Measurements from ENCODE around the gene HLA-F. TPM values are rescaled to one million over a fixed set of nuclear protein-coding genes. Genes with fewer than 3 reads are reported as not detected.

HLA-F gene
- total RNA-seq, 4 donors from 2014 or later, result 14.2 to 146 (median 104) TPM

GRCh38 chr6:29724937-29725869, 2.0 kb downstream of the HLA-F start:
- H3K27me3 ChIP-seq, result no peaks in the 10 kb centered on the region
- TF ChIP-seq CTCF (IDR thresholded peaks at IDR 0.05), result no peak
- TF ChIP-seq POLR2A (IDR thresholded peaks at IDR 0.05), result no peak
- H3K36me3 ChIP-seq, result no peaks in the 10 kb centered on the region
- H3K9me3 ChIP-seq, result no peaks in the 10 kb centered on the region
- DNase-seq, result no peak
- no peak overlapping the region for H3K4me3 ChIP-seq
- H3K27ac ChIP-seq, result no peak overlapping the region
- intact Hi-C loops (cut with DNase I; ENCODE audit: low total_unique reads), result no loop called here
- no peaks in the 10 kb centered on the region for H3K4me1 ChIP-seq

GRCh38 chr6:29726001-29726400, 2.8 kb downstream of the HLA-F start:
- Histone ChIP-seq H3K36me3 (no peaks in the 10 kb centered on the region), H3K27me3 (no peaks in the 10 kb centered on the region), H3K4me3 (no peak overlapping the region), H3K4me1 (no peaks in the 10 kb centered on the region), H3K9me3 (no peaks in the 10 kb centered on the region), H3K27ac (no peak overlapping the region)
- TF ChIP-seq POLR2A (IDR thresholded peaks at IDR 0.05) (no peak), CTCF (IDR thresholded peaks at IDR 0.05) (no peak)
- intact Hi-C loops (cut with DNase I; ENCODE audit: low total_unique reads), result no loop called here
- DNase-seq, result no peak

- DNase-seq, result no peak
- Histone ChIP-seq H3K9me3 (no peaks in the 10 kb centered on the region), H3K27ac (no peak overlapping the region), H3K36me3 (no peaks in the 10 kb centered on the region), H3K27me3 (no peaks in the 10 kb centered on the region), H3K4me1 (no peaks in the 10 kb centered on the region), H3K4me3 (no peak overlapping the region)
- no peak for TF ChIP-seq POLR2A (IDR thresholded peaks at IDR 0.05)
- TF ChIP-seq CTCF (IDR thresholded peaks at IDR 0.05), result no peak
- intact Hi-C loops (cut with DNase I; ENCODE audit: low total_unique reads), result no loop called here
These were observed 3.4 kb downstream of the HLA-F start for GRCh38 chr6:29726571-29727194.

DNA sequence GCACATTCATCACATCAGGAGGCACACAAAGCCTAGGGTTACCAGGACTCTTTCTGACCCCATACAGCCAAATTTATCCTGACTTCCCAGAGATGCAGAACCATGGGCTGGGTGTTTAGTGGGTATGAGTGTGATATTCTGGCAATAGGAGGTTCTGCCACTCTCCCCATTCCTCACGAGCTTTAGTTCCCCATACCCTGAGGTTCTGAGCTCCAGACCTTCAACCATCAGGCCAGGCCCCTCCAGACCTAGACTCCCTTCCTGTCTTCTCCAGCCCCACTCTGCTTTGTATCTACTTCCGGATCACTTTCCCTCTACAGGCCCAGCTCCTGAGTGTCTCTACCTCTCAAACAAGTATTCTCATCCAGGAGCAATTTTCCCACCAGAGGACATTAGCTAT, 4.4 kb downstream of the HLA-F start:
- no peak overlapping the region for H3K4me3 ChIP-seq
- no peaks in the 10 kb centered on the region for H3K27me3 ChIP-seq
- TF ChIP-seq POLR2A (IDR thresholded peaks at IDR 0.05) (no peak), CTCF (IDR thresholded peaks at IDR 0.05) (no peak)
- DNase-seq, result no peak
- no peaks in the 10 kb centered on the region for H3K36me3 ChIP-seq
- intact Hi-C loops (cut with DNase I; ENCODE audit: low total_unique reads), result no loop called here
- no peaks in the 10 kb centered on the region for H3K4me1 ChIP-seq
- H3K9me3 ChIP-seq, result no peaks in the 10 kb centered on the region
- H3K27ac ChIP-seq, result no peak overlapping the region

Data from uterus (tissue), 4 donors.